ENCODE results near the gene POU3F3. TPM values are rescaled to one million over a fixed set of nuclear protein-coding genes. Genes with fewer than 3 reads are reported as not detected.

Gene POU3F3
- total RNA-seq, 1 donor from 2014 or later = 0.54 TPM

- no peak for DNase-seq
- H3K36me3 Mint-ChIP-seq (ENCODE audit: unreplicated experiment) = no peaks in the 10 kb centered on the region
- H3K27me3 Mint-ChIP-seq (ENCODE audit: unreplicated experiment) = peaks cover 56% of the 10 kb centered on the region
- H3K4me3 Mint-ChIP-seq (ENCODE audit: unreplicated experiment) = peak overlapping the region; percentile 98
- no peak for TF ChIP-seq CTCF (IDR thresholded peaks at IDR 0.05; ENCODE audit: partially characterized antibody, unreplicated experiment)
- H3K27ac Mint-ChIP-seq (ENCODE audit: unreplicated experiment) = peak overlapping the region; percentile 69
- peaks cover 17% of the 10 kb centered on the region for H3K4me1 Mint-ChIP-seq (ENCODE audit: low read depth, unreplicated experiment)
- H3K9me3 Mint-ChIP-seq (ENCODE audit: unreplicated experiment) = peaks cover 36% of the 10 kb centered on the region
Measured at GRCh38 chr2:104861351-104862057, 7.6 kb downstream of the POU3F3 start.

- peak; percentile 59 for DNase-seq
- Mint-ChIP-seq H3K4me3 (ENCODE audit: unreplicated experiment) (peak overlapping the region; percentile 98), H3K27me3 (ENCODE audit: unreplicated experiment) (peaks cover 57% of the 10 kb centered on the region), H3K36me3 (ENCODE audit: unreplicated experiment) (no peaks in the 10 kb centered on the region), H3K27ac (ENCODE audit: unreplicated experiment) (peak overlapping the region; percentile 67), H3K9me3 (ENCODE audit: unreplicated experiment) (peaks cover 33% of the 10 kb centered on the region), H3K4me1 (ENCODE audit: low read depth, unreplicated experiment) (peaks cover 16% of the 10 kb centered on the region)
- TF ChIP-seq CTCF (IDR thresholded peaks at IDR 0.05; ENCODE audit: partially characterized antibody, unreplicated experiment) = no peak
Measured at GRCh38 chr2:104862058-104862941, 8.4 kb downstream of the POU3F3 start.

GRCh38 chr2:104863146-104863467 is 9.2 kb downstream of the POU3F3 start:
- Mint-ChIP-seq H3K4me3 (ENCODE audit: unreplicated experiment) (peak overlapping the region; percentile 42), H3K9me3 (ENCODE audit: unreplicated experiment) (peaks cover 27% of the 10 kb centered on the region), H3K4me1 (ENCODE audit: low read depth, unreplicated experiment) (peaks cover 14% of the 10 kb centered on the region), H3K36me3 (ENCODE audit: unreplicated experiment) (no peaks in the 10 kb centered on the region), H3K27me3 (ENCODE audit: unreplicated experiment) (peaks cover 54% of the 10 kb centered on the region), H3K27ac (ENCODE audit: unreplicated experiment) (no peak overlapping the region)
- no peak for DNase-seq
- no peak for TF ChIP-seq CTCF (IDR thresholded peaks at IDR 0.05; ENCODE audit: partially characterized antibody, unreplicated experiment)

GRCh38 chr2:104863468-104864279 is 9.8 kb downstream of the POU3F3 start:
- DNase-seq = peak; percentile 48
- H3K36me3 Mint-ChIP-seq (ENCODE audit: unreplicated experiment) = no peaks in the 10 kb centered on the region
- peak overlapping the region; percentile 42 for H3K4me3 Mint-ChIP-seq (ENCODE audit: unreplicated experiment)
- peaks cover 52% of the 10 kb centered on the region for H3K27me3 Mint-ChIP-seq (ENCODE audit: unreplicated experiment)
- no peak for TF ChIP-seq CTCF (IDR thresholded peaks at IDR 0.05; ENCODE audit: partially characterized antibody, unreplicated experiment)
- no peak overlapping the region for H3K27ac Mint-ChIP-seq (ENCODE audit: unreplicated experiment)
- peaks cover 24% of the 10 kb centered on the region for H3K9me3 Mint-ChIP-seq (ENCODE audit: unreplicated experiment)
- peaks cover 14% of the 10 kb centered on the region for H3K4me1 Mint-ChIP-seq (ENCODE audit: low read depth, unreplicated experiment)
